Right lobe of liver (tissue), 4 donors: ENCODE data around the gene IGSF21.

Source experiments
- CTCF ChIP-seq, 4 donors: fragments of 200-600 bp in 3 of 4; fragments of 450-650 bp in 1 of 4; IDR thresholded peaks; one replicate each; pipeline versions ENCODE4 v1.5.1 to v1.8.0; 2016 to 2022; ENCODE audit warnings: antibody characterized with exemption in 4 of 4, mild to moderate bottlenecking in 2 of 4
- POLR2A ChIP-seq: fragments of 450-650 bp; IDR thresholded peaks from one replicate; pipeline ENCODE4 v1.6.1; 2017; ENCODE audit warnings: antibody characterized with exemption, mild to moderate bottlenecking
- donor health status: DM: no; HTN: no; CAD: no.
- donor health status: DM: no; HTN: no; CAD: no.
- donor health status: DM: no; HTN: yes; CAD: no.

DNA sequence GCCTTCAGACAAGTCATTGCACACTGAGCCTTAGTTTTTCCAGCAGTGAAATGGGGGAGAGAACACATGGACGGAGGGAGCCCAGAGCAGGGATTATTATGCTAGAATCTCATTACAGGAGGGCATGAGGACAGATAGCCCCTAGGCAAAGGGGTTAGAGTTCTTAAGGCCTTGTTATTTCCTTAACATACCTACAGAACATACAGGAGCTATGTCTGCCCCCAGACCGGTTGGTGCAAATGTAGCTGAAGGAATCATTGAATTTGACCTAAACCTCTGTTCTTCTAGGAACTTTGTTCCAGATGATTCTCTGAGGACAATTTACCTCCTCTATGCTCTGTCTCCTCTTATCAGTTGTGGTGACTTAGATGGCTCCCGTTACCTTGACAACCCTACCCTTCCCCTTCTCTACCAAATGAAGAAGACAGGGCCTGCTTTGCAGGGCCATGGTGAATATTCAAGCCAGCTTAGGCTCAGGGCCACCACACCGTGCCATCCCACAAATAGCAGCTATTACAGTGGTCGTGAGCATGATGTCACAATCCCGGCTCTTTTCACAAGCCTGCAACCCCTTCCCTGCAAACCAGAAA, 156.9 kb downstream of the IGSF21 start:
- no peak for TF ChIP-seq POLR2A
- no peak for TF ChIP-seq CTCF (IDR thresholded peaks at IDR 0.05)
